IPS DF 6.9 (cell line): Measurements from ENCODE around the gene ZNF428.
A peak's percentile ranks its signal among the peaks of the same experiment; 100 is the strongest.

Source experiments
- DNase-seq: peaks from one replicate; pipeline ENCODE4 v3.0.0-alpha.2; 2013; ENCODE audit warnings: low read depth, low spot score
- H3K27ac ChIP-seq: one replicate; pipeline ENCODE4 v1.5.1; 2013; ENCODE audit warnings: low read length, control low read depth
- H3K27me3 ChIP-seq: 2 replicates; pipeline ENCODE4 v1.6.1; 2013; ENCODE audit warnings: mild to moderate bottlenecking, low read length; ENCODE audit not compliant: control insufficient read depth, insufficient read depth
- H3K36me3 ChIP-seq: 2 replicates; pipeline ENCODE4 v1.6.1; 2013; ENCODE audit warnings: low read length; ENCODE audit not compliant: control insufficient read depth, insufficient read depth
- H3K4me1 ChIP-seq: 2 replicates; pipeline ENCODE4 v1.6.1; 2013; ENCODE audit warnings: low read length; ENCODE audit not compliant: control insufficient read depth, insufficient read depth
- H3K4me3 ChIP-seq: 2 replicates; pipeline ENCODE4 v1.5.1; 2013; ENCODE audit warnings: mild to moderate bottlenecking, low read length
- H3K9me3 ChIP-seq: 2 replicates; pipeline ENCODE4 v1.6.1; 2013; ENCODE audit warnings: low read length, inconsistent platforms; ENCODE audit not compliant: control insufficient read depth, insufficient read depth
- WGBS: extraction: QIAGEN DNeasy Blood & Tissue Kit; methylation state at CpG from one replicate; pipeline ENCODE4 v1.1.7; 2013; ENCODE audit warnings: mixed read lengths, missing lambda C conversion rate; ENCODE audit not compliant: insufficient read length, insufficient coverage; 5-methylcytosine and 5-hydroxymethylcytosine counted together

Gene ZNF428

DNA sequence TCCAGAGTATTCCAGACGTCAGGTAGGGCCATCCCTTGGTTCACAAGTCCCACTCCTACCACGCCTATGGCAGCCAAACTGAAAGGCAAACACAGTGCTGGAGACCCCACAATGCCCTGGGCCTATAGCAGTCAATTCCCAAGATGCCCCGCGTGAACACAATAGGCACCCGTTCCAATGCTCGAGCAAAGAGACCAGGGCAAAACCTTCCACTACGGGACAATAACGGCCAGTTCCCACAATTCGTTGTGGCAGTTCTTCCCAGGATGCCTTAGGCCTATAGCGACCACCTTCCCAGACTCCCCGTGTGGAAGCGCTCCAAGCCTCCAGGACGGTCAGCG is 538 bp downstream of the ZNF428 start:
- no peaks in the 10 kb centered on the region for H3K9me3 ChIP-seq
- H3K4me3 ChIP-seq, result peak overlapping the region; percentile 60; the same call in 1 of the 2 replicates
- no peaks in the 10 kb centered on the region for H3K27me3 ChIP-seq
- H3K36me3 ChIP-seq, result no peaks in the 10 kb centered on the region
- no peak overlapping the region for H3K27ac ChIP-seq
- no CpG with 5 or more reads among the region's 14 CpGs for WGBS
- H3K4me1 ChIP-seq, result peaks cover 2% of the 10 kb centered on the region; the same call in 1 of the 2 replicates
- DNase-seq, result no peak

GRCh38 chr19:43616954-43617353 is 2.5 kb downstream of the ZNF428 start:
- Histone ChIP-seq H3K36me3 (no peaks in the 10 kb centered on the region), H3K27ac (no peak overlapping the region), H3K9me3 (no peaks in the 10 kb centered on the region), H3K4me3 (no peak overlapping the region), H3K4me1 (peaks cover 2% of the 10 kb centered on the region; the same call in 1 of the 2 replicates), H3K27me3 (no peaks in the 10 kb centered on the region)
- no CpG with 5 or more reads among the region's 6 CpGs for WGBS
- no peak for DNase-seq

GRCh38 chr19:43616306-43616705 is 3.1 kb downstream of the ZNF428 start:
- H3K27ac ChIP-seq, result no peak overlapping the region
- no CpG with 5 or more reads among the region's 1 CpG for WGBS
- DNase-seq, result no peak
- H3K4me1 ChIP-seq, result peaks cover 2% of the 10 kb centered on the region; the same call in 1 of the 2 replicates
- no peaks in the 10 kb centered on the region for H3K36me3 ChIP-seq
- no peaks in the 10 kb centered on the region for H3K27me3 ChIP-seq
- no peaks in the 10 kb centered on the region for H3K9me3 ChIP-seq
- no peak overlapping the region for H3K4me3 ChIP-seq

DNA sequence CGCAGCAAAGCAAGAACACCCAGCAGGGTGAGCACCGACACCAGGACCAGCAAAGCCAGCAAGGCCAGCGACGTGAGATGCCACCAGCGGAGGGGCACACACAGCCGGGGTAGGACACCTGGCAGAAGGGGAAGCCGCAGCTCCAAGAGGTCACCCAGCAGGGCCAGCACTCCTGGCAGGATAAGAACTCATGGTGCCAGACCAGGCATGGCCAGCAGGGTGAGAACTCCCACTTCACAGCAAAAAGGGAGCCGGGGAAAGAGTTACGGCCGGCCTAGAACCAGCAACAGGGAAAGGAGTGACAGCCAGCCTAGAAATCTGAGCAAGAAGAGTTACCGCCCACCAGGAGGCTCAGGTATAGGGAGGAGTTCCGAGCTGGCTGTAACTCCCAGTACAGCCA is 7.1 kb downstream of the ZNF428 start:
- WGBS, result no CpG with 5 or more reads among the region's 12 CpGs
- H3K27ac ChIP-seq, result no peak overlapping the region
- H3K9me3 ChIP-seq, result no peaks in the 10 kb centered on the region
- no peak overlapping the region for H3K4me3 ChIP-seq
- no peak for DNase-seq
- no peaks in the 10 kb centered on the region; the same call in 1 of the 2 replicates for H3K36me3 ChIP-seq
- H3K27me3 ChIP-seq, result no peaks in the 10 kb centered on the region
- H3K4me1 ChIP-seq, result no peaks in the 10 kb centered on the region

- no CpG with 5 or more reads among the region's 3 CpGs for WGBS
- no peaks in the 10 kb centered on the region for H3K4me1 ChIP-seq
- H3K9me3 ChIP-seq, result no peaks in the 10 kb centered on the region
- H3K27me3 ChIP-seq, result no peaks in the 10 kb centered on the region
- H3K4me3 ChIP-seq, result no peak within 1 kb of the TSS
- DNase-seq, result no peak
- H3K27ac ChIP-seq, result no peak within 1 kb of the TSS
- no peaks in the 10 kb centered on the region; the same call in 1 of the 2 replicates for H3K36me3 ChIP-seq
These were observed 7.6 kb downstream of the ZNF428 start, which contains the start of gene SRRM5 for GRCh38 chr19:43611788-43612187. Gene SRRM5 (plus strand): TSS chr19:43612088. CDS start chr19:43612122, 34 bp downstream.

GRCh38 chr19:43610493-43610892 is 8.9 kb downstream of the ZNF428 start:
- WGBS, result no CpG with 5 or more reads among the region's 3 CpGs
- Histone ChIP-seq H3K27ac (no peak overlapping the region), H3K36me3 (no peaks in the 10 kb centered on the region; the same call in 1 of the 2 replicates), H3K4me1 (no peaks in the 10 kb centered on the region), H3K9me3 (no peaks in the 10 kb centered on the region), H3K4me3 (no peak overlapping the region), H3K27me3 (no peaks in the 10 kb centered on the region)
- DNase-seq, result no peak

DNA sequence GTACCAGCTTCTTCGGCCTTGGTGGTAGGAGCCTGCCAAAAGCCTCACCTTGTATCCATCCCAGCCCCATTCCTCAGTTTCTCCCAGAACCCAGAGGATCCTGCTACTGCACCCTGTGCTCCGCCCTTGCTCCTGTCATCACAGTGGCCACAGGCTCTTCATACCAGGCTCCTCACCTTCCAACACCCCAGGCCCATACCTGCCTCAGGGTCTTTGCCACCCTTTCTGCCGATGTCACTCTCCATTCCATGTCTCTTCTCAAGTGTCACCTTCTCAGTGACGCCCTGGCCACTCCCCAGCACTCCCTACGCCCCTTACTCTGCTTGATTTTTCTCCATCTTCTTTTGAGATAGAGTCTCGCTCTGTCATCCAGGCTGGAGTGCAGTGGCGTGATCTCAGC is 9.6 kb downstream of the ZNF428 start:
- H3K27me3 ChIP-seq, result no peaks in the 10 kb centered on the region
- H3K4me1 ChIP-seq, result no peaks in the 10 kb centered on the region
- no peaks in the 10 kb centered on the region; the same call in 1 of the 2 replicates for H3K36me3 ChIP-seq
- no peaks in the 10 kb centered on the region for H3K9me3 ChIP-seq
- H3K4me3 ChIP-seq, result no peak overlapping the region
- DNase-seq, result no peak
- H3K27ac ChIP-seq, result no peak overlapping the region
- no CpG with 5 or more reads among the region's 7 CpGs for WGBS

DNA sequence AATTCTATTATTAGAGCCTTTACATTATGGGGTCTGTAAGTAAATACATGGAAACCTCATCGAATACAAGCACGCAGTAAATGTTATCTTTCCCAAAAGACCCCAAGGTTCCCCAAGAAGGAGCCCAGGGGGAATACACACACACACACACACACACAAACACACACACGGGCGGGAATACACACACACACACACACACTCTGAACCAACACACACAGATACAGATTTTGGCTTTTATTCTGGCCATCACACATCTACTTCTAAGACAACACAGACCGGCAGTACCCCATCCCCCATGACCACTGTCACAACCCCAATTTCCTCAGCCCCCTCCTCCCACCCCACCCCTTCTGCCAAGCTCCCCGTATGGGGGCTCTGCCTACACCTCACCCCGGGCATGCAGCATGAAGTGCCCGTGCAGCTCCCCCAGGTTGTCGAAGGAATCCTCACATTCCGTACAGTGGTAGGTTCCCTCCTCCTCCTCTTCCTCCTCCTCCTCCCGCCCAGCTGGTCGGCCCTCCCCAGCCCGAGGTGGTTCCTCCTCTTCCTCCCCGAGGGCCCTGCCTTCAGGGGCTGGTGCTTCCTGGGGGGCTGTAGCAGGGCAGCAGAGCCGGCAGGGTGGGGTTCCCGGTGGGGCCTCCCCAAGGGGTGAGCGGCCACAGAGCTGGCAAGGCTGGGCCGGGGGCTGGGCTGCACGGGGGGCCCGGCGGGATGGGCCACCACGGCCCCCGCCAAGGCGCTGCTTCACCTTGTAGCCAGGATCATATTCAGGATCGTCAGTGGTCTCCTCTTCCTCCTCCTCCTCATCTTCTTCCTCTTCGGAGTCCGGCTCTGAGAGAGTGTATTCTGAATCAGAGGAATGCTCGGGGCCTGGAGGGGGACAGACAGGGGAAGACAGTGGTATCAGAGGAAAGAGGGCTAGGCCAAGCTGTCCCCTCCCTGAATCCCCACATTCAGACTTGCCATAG is 11.9 kb downstream of the ZNF428 start:
- Histone ChIP-seq H3K36me3 (no peaks in the 10 kb centered on the region; the same call in 1 of the 2 replicates), H3K4me3 (no peak overlapping the region), H3K4me1 (no peaks in the 10 kb centered on the region), H3K27me3 (no peaks in the 10 kb centered on the region), H3K27ac (no peak overlapping the region), H3K9me3 (no peaks in the 10 kb centered on the region)
- no peak for DNase-seq
- WGBS, result no CpG with 5 or more reads among the region's 28 CpGs

GRCh38 chr19:43606569-43607229 is 12.7 kb downstream of the ZNF428 start:
- WGBS, result no CpG with 5 or more reads among the region's 7 CpGs
- Histone ChIP-seq H3K4me1 (no peaks in the 10 kb centered on the region), H3K27me3 (no peaks in the 10 kb centered on the region), H3K36me3 (no peaks in the 10 kb centered on the region; the same call in 1 of the 2 replicates), H3K27ac (no peak overlapping the region), H3K4me3 (no peak overlapping the region), H3K9me3 (no peaks in the 10 kb centered on the region)
- DNase-seq, result no peak

DNA sequence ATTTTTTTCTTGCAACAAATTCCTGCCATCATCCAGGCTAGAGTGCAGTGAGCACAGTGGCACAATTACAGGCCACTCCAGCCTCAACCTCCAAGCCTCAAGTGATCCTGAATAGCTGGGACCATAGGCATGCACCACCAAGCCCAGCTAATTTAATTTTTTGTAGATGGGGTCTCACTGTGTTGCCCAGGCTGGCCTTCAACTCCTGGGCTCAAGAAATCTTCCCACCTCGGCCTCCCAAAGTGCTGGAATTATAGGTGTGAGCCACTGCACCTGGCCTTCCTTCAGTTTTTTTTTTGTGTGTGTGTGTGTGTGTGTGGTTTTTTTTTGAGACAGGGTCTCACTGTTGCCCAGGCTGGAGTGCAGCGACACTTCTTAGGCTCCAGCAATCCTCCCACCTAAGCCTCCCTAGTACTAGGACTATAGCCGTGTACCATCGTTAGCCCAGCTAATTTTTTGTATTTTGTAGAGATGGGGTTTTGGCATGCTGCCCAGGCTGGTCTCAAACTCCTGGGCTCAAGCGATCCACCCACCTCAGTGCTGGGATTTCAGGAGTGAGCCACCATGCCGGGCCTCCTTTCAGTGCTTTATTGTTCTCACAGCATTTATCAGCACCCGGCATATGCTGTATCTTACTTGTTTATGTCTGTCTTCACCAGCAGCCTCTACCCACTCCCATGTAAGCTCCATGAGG is 13.4 kb downstream of the ZNF428 start:
- no CpG with 5 or more reads among the region's 7 CpGs for WGBS
- H3K9me3 ChIP-seq, result no peaks in the 10 kb centered on the region
- DNase-seq, result no peak
- no peaks in the 10 kb centered on the region for H3K27me3 ChIP-seq
- H3K4me3 ChIP-seq, result no peak overlapping the region
- H3K36me3 ChIP-seq, result no peaks in the 10 kb centered on the region; the same call in 1 of the 2 replicates
- no peak overlapping the region for H3K27ac ChIP-seq
- H3K4me1 ChIP-seq, result no peaks in the 10 kb centered on the region
